DMS53 (cell line): ENCODE results near the gene LHX4.

ENCODE experiments used
- DNase-seq: peaks from one replicate; lab custom pipeline; 2025; lab: John Stamatoyannopoulos, UW

LHX4 gene

DNA sequence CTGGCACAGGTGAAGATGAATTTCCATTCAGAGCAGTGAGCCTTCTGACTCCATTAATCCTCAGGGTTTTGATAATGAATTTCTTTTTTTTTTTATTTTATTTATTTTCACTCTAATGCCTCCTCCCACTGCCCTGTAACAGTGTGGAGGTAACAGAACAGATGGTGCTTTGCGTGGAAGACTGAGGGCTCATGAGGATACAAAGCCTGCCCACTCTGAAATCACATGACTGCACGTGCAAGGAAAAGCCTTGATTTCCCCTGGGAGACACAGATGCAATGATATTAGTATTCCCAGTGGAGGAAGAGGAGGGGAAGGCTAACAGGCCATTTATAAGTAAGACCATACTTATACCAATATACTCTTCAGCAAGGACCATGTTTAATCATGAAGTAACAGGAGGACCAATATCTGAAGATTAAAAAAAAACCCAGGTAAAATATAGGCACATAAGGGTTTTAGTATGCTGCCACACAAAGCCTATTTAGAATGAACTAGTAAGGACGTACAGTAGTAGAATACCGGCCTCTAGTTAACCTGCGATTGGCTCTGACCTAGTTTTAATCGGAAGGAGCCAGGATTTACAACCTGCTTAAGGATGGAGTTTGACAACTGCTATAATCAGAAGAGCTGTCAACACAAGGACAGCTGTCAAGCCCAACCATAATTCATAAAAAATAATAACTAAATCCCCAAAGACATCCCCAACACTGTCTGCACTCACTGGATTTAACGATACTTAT is 69.6 kb downstream of the LHX4 start:
- DNase-seq: no peak

DNA sequence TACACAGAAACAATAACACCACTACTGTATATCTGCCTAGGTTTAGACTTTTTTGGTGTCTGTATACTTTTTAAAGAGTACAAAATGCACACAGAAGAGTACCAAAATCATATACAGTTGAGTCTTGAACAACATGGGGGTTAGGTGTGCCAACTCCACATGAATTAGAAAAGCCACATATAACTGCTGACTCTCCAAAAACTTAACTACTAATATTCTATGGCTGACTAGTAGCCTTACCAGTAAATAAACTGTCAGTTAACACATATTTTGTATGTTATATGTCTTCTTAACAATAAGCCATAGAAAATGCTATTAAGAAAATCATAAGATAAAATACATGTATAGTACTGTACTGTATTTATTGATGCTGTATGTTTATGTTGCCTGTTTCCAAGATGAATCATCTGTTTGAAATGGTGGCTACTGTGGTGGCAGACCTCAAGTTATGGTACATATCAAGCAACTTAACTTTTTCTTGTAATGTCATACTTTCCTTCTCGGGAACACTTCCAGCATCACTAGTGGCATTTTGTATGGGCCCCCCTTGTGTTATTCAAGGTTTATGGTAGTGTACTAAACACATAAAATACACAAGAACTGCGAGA is 71.2 kb downstream of the LHX4 start:
- no peak for DNase-seq

DNA sequence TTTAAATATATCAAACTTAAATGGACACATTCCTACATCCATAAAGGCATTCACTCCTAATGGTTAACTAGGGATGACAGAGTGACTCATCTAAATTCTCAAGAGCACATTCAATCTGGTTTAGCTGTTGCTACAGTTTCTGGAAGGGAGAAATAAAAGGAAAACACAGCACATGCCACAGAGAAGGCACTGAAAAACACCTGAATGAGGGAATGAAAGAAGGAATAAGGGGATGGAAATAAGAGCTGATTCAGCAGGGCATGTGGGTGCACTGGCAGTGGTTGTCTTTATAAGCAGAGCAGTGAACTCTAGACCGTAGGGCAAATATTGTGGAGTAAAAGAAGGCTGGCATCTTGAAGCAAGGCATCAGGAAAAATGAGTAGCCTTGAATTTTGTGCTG is 79.3 kb downstream of the LHX4 start:
- peak; percentile 52 for DNase-seq

DNA sequence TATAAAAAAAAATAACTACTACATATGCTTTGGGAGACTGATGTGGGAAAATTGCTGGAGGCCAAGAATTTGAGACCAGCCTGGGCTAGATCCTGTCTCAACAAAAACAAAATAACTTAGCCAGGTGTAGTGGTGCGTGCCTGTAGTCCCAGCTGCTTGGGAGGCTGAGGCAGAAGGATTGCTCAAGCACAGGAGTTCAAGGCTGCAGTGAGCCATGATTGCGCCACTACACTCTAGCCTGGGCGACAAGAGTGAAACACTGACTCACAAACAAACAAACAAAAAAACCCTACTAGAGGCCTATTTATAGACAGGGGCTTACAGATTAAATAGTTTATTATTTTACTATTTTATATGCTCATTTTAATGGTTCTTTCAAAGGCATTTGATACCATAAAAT is 80.0 kb downstream of the LHX4 start:
- DNase-seq: peak; percentile 14

DNA sequence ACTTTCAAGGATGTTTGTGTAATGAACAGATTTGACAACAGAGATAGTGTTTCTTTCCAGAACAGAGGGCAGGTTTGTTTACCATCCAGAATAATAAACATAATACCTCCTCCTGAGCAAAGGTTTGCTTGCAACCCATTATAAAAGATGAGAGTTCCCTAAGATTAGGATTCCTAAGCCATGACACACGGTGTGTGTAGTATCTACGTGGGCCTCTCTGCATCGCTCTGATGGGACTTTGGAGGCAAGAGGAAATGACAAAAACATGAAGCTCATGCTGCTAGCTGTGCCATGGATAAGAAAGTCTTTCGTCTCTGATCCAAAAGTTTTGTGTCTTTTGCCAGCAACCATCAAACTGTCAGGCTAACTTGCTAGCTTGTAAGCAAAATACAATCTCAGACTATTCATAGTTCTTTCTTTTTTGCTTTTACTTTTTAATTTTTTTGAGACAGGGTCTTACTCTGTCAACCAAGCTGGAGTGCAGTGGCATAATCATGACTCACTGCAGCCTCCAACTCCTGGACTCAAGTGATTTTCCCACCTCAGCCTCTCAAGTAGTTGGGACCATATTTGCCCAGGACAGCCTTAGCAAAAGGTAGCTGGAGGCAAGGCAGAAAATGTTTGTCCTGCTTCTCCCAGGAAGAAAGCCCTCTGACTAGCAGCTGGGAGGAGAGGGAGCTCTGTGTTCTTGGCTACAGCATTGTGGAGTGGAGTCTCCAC is 81.1 kb downstream of the LHX4 start:
- no peak for DNase-seq

DNA sequence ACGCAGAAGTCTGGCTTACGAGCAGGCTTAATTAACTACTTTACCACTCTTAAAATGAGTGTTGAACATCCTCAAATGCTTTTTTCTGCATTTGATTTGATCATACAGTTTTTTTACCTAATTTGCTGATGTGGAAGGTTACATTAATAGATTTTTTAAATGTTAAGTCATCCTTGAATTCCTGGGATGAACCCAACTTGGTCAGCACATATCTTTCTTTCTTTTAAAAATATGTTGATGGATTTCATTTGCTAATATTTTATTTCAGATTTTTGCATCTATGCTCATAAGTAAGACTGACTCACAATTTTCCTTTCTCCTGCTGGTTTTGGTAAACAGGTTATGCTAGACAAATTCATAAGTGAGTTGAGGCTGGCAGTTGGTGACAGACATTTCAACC is 82.9 kb downstream of the LHX4 start:
- DNase-seq: no peak

DNA sequence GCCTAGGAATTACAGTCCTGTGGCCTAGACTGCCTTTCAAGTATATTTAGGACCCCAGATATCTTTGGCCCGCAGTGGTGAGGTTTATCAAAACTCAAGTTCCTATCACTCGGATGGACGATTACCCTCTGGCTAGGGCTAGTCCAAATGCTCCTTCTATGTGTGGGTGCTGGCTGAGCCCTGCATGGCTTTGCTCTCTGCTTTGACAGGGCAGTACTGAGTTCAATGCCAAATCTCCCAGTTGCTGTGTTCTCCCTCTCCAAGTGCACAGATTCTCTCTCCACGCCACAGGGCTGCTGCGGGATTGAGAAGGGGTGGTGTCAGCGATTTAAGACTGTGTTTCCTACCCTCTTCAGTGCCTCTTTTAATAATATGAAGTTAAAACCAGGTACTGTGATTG is 97.0 kb downstream of the LHX4 start:
- DNase-seq: no peak
